ENCODE data around the gene FLACC1. TPM values are rescaled to one million over a fixed set of nuclear protein-coding genes. Genes with fewer than 3 reads are reported as not detected.
A peak's percentile ranks its signal among the peaks of the same experiment; 100 is the strongest.

Gene FLACC1
- total RNA-seq, 1 donor from 2014 or later: 1.2 TPM

DNA sequence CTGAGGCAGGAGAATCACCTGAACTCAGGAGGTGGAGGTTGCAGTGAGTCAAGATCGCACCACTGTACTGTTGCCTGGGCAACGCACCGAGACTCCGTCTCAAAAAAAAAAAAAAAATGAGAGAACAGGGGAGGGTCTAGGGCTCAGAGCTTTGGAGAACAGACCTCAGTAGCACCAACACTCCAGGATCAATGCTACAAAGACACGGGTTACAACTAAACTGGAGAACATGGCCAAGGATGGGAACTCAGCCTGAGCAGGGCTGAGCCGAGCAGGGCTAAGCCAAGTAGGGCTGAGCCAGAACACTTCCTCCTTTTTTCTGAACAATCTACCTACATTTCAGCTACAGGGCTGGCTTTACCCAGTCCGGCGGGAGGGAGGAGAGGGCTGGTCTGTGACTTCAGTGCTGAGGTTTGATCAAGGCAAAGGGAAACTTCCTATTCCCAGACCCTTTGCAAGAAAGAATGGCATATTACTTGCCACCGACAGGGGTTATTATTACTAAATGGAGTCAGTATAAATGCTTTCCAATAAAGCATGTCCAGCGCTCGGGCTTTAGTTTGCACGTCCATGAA is 99.7 kb downstream of the FLACC1 start:
- H3K4me3 Mint-ChIP-seq: peak overlapping the region; percentile 80
- H3K27me3 Mint-ChIP-seq (ENCODE audit: low read depth): no peaks in the 10 kb centered on the region
- no peaks in the 10 kb centered on the region for H3K36me3 Mint-ChIP-seq
- peak overlapping the region; percentile 98 for H3K27ac Mint-ChIP-seq
- TF ChIP-seq, protein P1, sequence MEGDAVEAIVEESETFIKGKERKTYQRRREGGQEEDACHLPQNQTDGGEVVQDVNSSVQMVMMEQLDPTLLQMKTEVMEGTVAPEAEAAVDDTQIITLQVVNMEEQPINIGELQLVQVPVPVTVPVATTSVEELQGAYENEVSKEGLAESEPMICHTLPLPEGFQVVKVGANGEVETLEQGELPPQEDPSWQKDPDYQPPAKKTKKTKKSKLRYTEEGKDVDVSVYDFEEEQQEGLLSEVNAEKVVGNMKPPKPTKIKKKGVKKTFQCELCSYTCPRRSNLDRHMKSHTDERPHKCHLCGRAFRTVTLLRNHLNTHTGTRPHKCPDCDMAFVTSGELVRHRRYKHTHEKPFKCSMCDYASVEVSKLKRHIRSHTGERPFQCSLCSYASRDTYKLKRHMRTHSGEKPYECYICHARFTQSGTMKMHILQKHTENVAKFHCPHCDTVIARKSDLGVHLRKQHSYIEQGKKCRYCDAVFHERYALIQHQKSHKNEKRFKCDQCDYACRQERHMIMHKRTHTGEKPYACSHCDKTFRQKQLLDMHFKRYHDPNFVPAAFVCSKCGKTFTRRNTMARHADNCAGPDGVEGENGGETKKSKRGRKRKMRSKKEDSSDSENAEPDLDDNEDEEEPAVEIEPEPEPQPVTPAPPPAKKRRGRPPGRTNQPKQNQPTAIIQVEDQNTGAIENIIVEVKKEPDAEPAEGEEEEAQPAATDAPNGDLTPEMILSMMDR (IDR thresholded peaks at IDR 0.05; ENCODE audit: unreplicated experiment): peak; percentile 41
- H3K4me1 Mint-ChIP-seq: peaks cover 33% of the 10 kb centered on the region
- H3K9me3 Mint-ChIP-seq: no peaks in the 10 kb centered on the region
- no peak for DNase-seq (ENCODE audit: low spot score in 2 of 2, unreplicated experiment in 2 of 2)

DNA sequence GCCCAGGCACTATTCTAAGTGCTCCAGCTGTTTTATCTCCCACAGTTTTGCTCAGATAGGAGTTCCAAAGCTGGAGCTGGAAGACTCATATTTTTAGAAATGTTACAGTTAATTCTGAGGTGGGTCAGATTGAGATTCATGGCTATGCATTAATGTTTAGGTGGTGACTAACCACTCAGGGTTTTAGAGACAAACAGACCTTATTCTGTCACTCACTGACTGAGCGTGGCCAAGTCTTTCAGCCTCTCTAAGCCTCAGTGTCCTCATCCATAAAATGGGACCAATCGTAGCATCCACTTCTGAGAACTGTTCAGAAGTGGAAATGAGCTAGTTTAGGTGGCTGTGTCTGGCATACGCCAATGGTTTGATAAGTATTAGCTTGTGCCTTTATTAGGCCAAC is 101.1 kb downstream of the FLACC1 start:
- H3K4me3 Mint-ChIP-seq: no peak overlapping the region
- TF ChIP-seq, protein P1 (IDR thresholded peaks at IDR 0.05; ENCODE audit: unreplicated experiment): no peak
- H3K4me1 Mint-ChIP-seq: peaks cover 25% of the 10 kb centered on the region
- H3K27me3 Mint-ChIP-seq (ENCODE audit: low read depth): no peaks in the 10 kb centered on the region
- no peak for DNase-seq (ENCODE audit: low spot score in 2 of 2, unreplicated experiment in 2 of 2)
- H3K27ac Mint-ChIP-seq: no peak overlapping the region
- no peaks in the 10 kb centered on the region for H3K9me3 Mint-ChIP-seq
- H3K36me3 Mint-ChIP-seq: no peaks in the 10 kb centered on the region

DNA sequence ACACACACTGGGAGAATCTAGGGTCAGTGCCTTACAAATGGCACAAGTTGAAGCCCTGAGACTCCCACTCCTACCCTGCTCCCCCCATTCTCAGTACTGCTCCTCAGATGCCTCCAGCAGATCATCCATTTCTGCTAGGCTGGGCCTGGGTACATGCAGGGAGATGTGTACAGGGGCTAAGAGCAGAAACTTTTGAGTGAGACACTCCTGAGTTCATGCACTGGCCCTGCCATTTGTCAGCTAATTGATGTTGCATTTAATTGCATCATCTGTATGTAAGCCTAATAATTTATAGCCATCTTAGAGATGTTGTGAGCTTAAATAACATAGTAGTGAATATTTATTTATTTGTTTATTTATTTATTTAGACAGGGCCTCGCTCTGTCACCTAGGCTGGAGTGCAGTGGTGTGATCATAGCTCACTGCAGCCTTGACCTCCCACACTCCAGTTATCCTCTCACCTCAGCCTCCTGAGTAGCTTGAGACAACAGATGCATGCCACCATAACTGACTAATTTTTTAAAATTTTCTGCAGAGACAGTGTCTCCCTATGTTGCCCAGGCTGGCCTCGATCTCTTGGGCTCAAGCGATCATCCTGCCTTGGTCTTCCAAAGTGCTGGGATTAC is 101.6 kb downstream of the FLACC1 start:
- TF ChIP-seq, protein P1 (IDR thresholded peaks at IDR 0.05; ENCODE audit: unreplicated experiment): no peak
- Mint-ChIP-seq H3K4me3 (no peak overlapping the region), H3K4me1 (peaks cover 25% of the 10 kb centered on the region), H3K36me3 (no peaks in the 10 kb centered on the region), H3K27ac (no peak overlapping the region), H3K9me3 (no peaks in the 10 kb centered on the region), H3K27me3 (ENCODE audit: low read depth) (no peaks in the 10 kb centered on the region)
- DNase-seq (ENCODE audit: low spot score in 2 of 2, unreplicated experiment in 2 of 2): no peak

DNA sequence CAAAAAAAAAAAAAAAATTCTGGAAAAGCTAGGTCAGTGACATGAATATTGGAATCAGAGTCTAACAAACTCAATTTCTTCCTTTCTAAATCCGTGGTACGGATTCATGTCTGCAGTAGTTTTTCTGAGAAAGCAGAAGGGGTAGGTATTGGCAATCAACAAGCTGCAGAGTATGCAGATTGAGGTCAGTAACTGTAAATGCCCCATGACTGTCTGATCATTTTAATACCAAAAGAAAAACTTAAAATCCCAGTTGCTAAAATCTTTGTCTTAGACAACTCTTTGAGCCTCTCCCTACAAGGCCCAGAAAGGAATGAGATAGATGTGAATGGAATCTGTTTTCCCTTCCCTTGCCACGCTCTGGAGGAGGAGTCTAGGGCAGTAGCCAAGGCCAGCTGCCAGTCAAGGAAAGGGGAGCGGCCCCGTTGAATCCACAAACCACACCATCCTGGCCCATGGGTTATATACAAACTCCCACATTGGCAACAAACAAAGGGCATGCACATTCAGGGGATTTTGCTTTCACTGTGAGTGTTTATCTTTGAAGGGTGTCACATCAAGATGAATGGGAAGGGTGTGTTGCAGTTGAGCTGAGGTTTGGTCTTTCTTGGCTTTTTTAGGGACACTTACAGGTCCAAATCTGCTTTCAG is 102.9 kb downstream of the FLACC1 start:
- H3K27me3 Mint-ChIP-seq (ENCODE audit: low read depth): peaks cover 3% of the 10 kb centered on the region
- no peak overlapping the region for H3K4me3 Mint-ChIP-seq
- peak overlapping the region; percentile 26 for H3K27ac Mint-ChIP-seq
- no peaks in the 10 kb centered on the region for H3K36me3 Mint-ChIP-seq
- DNase-seq (ENCODE audit: low spot score in 2 of 2, unreplicated experiment in 2 of 2): no peak
- H3K4me1 Mint-ChIP-seq: peaks cover 22% of the 10 kb centered on the region
- TF ChIP-seq, protein P1 (IDR thresholded peaks at IDR 0.05; ENCODE audit: unreplicated experiment): no peak
- peaks cover 3% of the 10 kb centered on the region for H3K9me3 Mint-ChIP-seq

DNA sequence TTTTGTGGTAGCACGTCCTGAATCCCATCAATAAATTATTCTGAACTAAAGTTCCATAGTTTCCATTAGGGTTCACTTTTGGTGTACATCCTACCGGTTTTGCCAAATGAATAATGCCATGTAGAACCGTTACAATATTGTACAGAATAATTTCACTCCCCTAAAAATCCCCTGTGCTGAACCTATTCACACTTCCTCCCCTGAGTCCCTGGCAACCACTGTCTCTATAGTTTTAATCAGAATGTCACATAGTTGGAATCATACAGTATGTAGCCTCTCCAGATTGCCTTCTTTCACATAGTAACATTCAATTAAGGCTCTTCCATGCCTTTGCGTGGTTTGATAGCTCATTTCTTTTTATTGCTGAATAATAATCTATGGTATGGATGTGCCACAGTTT is 106.4 kb downstream of the FLACC1 start:
- no peak overlapping the region for H3K27ac Mint-ChIP-seq
- H3K27me3 Mint-ChIP-seq (ENCODE audit: low read depth): peaks cover 3% of the 10 kb centered on the region
- H3K9me3 Mint-ChIP-seq: peaks cover 3% of the 10 kb centered on the region
- peaks cover 7% of the 10 kb centered on the region for H3K4me1 Mint-ChIP-seq
- DNase-seq (ENCODE audit: low spot score in 2 of 2, unreplicated experiment in 2 of 2): no peak
- TF ChIP-seq, protein P1 (IDR thresholded peaks at IDR 0.05; ENCODE audit: unreplicated experiment): no peak
- no peak overlapping the region for H3K4me3 Mint-ChIP-seq
- no peaks in the 10 kb centered on the region for H3K36me3 Mint-ChIP-seq
